Measurements from ENCODE around the gene LMAN2.

DNA sequence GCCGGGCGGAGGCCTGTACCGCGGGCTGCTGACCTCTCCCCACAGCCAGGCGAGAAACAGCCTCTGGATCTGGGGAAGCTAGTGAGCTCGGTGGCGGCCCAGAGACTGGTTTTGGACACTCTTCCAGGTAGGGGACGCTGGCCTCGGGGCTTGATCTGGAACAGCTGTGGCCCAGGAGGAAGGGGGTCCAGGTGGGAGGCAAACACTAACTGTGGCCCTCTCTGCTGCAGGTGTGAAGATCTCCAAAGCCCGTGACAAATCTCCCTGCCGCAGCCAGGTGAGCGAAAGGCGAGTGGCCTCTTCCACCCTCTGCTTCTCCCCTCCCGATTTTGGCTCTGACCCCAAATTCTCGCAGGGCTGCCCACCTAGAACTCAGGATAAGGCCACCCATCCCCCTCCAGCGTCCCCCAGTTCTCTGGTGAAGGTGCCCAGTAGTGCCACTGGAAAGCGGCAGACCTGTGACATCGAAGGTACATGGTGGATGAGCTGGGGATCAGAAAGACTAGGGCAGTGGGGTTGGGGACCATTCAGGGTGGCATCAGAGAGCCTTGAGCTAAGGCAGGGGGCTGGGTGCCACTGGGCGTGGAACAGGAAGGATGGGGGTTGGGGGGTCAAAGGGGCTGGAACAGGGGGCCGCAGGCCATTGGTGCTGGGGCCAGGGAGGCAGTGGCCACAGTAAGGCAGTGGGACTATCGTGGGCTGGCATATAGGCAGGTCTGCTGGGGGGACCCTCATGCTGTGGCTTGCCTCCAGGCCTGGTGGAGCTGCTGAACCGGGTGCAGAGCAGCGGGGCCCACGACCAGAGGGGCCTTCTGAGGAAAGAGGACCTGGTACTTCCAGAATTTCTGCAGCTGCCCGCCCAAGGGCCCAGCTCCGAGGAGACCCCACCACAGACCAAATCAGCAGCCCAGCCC, 19.9 kb upstream of the LMAN2 start:
- TF ChIP-seq CTCF (IDR thresholded peaks at IDR 0.05) (no peak), EP300 (IDR thresholded peaks at IDR 0.05) (no peak)

All from tibial nerve (tissue), 4 donors.